ENCODE data around the gene CLEC20A.

DNA sequence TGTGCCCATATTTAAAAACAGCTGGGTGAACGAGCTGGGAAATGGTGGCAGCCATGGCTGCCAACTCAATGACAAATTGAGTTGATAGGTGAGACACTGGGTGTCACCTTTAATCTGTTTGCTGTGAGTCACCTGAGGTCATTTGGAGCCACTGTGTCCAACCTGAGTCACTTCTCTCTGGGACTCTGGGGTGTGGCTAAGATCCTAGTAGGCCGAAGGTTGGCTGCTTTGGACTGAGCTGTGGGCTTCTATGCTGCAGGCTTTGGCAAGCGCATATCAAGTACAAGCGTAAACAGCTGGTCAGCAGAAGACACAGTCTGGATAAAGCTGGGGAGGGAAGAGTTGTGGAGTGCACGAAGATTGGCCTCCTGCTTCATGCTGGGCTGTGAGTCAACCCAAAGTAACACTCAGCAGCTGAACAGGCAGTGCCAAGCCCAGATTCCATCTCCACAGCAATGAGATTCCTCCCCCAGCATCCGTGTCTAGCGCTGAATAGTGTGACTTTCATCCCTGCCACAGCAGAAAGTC, 40.1 kb upstream of the CLEC20A start:
- TF ChIP-seq POLR2AphosphoS5 (IDR thresholded peaks at IDR 0.05): no peak
- no peak for TF ChIP-seq CTCF (IDR thresholded peaks at IDR 0.05 in 8 of 11, conservative IDR thresholded peaks at IDR 0.05 in 3 of 11)

Data from spleen (tissue), 7 donors.